B cell (primary cell): ENCODE measurements around the gene SEMA3G. TPM values are rescaled to one million over a fixed set of nuclear protein-coding genes. Genes with fewer than 3 reads are reported as not detected.

Experiments used
- ATAC-seq: fragments of 200-7000 bp; cut with Tn5 transposase; one replicate; pipeline ENCODE4 v1.10.0; 2021; ENCODE audit warnings: low read depth, mild to moderate bottlenecking, moderate number of reproducible peaks, moderate library complexity
- CTCF ChIA-PET: fragments of 350-600 bp; sonication (Branson Sonifier 250); formaldehyde crosslinking; loops from one replicate; lab custom pipeline; 2021; ENCODE audit warnings: antibody characterized with exemption, inconsistent platforms; lab: Charles Lee
- POLR2A ChIA-PET: fragments of 350-600 bp; sonication (Branson Sonifier 250); formaldehyde crosslinking; loops from one replicate; lab custom pipeline; 2021; ENCODE audit warnings: antibody characterized with exemption; lab: Charles Lee
- DNase-seq: peaks from one replicate; pipeline ENCODE4 v3.0.0; 2013
- H2AFZ ChIP-seq: 2 replicates; pipeline ENCODE4 v1.6.1; 2012; ENCODE audit warnings: mild to moderate bottlenecking, low read depth, low read length; ENCODE audit not compliant: insufficient read depth, poor library complexity, severe bottlenecking
- H3K27ac ChIP-seq, 2 donors: 1 replicate in 1 of 2; 2 replicates in 1 of 2; pipeline ENCODE4 v1.5.1; 2012 to 2013; ENCODE audit warnings: low read length in 2 of 2, mild to moderate bottlenecking in 2 of 2, moderate library complexity in 1 of 2
- H3K27me3 ChIP-seq, 4 experiments: fragments of 200-600 bp in 1 of 4; sonication (generic) in 1 of 4; replicated peaks in 1 of 4; 1 replicate in 2 of 4; 2 replicates in 2 of 4; pipeline versions ENCODE4 v1.6.1 to v1.7.0; 2013 to 2016; ENCODE audit warnings: low read length in 3 of 4, mild to moderate bottlenecking in 2 of 4, mixed read lengths in 1 of 4, moderate library complexity in 1 of 4; ENCODE audit not compliant: insufficient read depth in 4 of 4, control insufficient read depth in 3 of 4; ENCODE audit errors: control extremely low read depth in 1 of 4
- H3K36me3 ChIP-seq, 2 experiments: replicated peaks in 1 of 2; 1 replicate in 1 of 2; 2 replicates in 1 of 2; pipeline versions ENCODE4 v1.6.1 to v1.7.1; 2013; ENCODE audit warnings: low read length in 1 of 2; ENCODE audit not compliant: insufficient read depth in 2 of 2, control insufficient read depth in 1 of 2; ENCODE audit errors: control extremely low read depth in 1 of 2, extremely low read depth in 1 of 2
- H3K4me1 ChIP-seq, 2 donors: fragments of 200-600 bp in 1 of 2; sonication (generic) in 1 of 2; 1 replicate in 1 of 2; 2 replicates in 1 of 2; pipeline versions ENCODE4 v1.5.1 to v1.6.1; 2013 to 2017; ENCODE audit warnings: low read length in 2 of 2; ENCODE audit not compliant: control insufficient read depth in 2 of 2, insufficient read depth in 2 of 2
- H3K4me2 ChIP-seq: replicated peaks from 2 replicates; pipeline ENCODE3; 2012; ENCODE audit warnings: mild to moderate bottlenecking, low read depth, low read length; ENCODE audit not compliant: poor library complexity, severe bottlenecking
- H3K4me3 ChIP-seq, 5 experiments: fragments of 200-600 bp in 1 of 5; sonication (generic) in 1 of 5; 1 replicate in 3 of 5; 2 replicates in 2 of 5; pipeline versions ENCODE4 v1.5.1 to v1.7.0; 2011 to 2016; ENCODE audit warnings: low read length in 4 of 5, mild to moderate bottlenecking in 4 of 5, low read depth in 2 of 5, control low read depth in 1 of 5, moderate library complexity in 1 of 5; ENCODE audit not compliant: insufficient read depth in 1 of 5; ENCODE audit errors: control extremely low read depth in 1 of 5, extremely low read depth in 1 of 5
- H3K79me2 ChIP-seq: fragments of 200-600 bp; sonication (generic); one replicate; pipeline ENCODE4 v1.6.0; 2016; ENCODE audit warnings: low read length; ENCODE audit not compliant: control insufficient read depth, insufficient read depth
- H3K9ac ChIP-seq: fragments of 200-600 bp; sonication (generic); 2 replicates; pipeline ENCODE4 v1.6.1; 2017; ENCODE audit warnings: mild to moderate bottlenecking, low read length, moderate library complexity
- H3K9me3 ChIP-seq, 3 donors: one replicate each; pipeline versions ENCODE4 v1.6.1 to v1.7.1; 2013; ENCODE audit warnings: low read length in 2 of 3; ENCODE audit not compliant: control insufficient read depth in 2 of 3, insufficient read depth in 1 of 3; ENCODE audit errors: control extremely low read depth in 1 of 3
- H4K20me1 ChIP-seq: 2 replicates; pipeline ENCODE4 v1.6.0; 2012; ENCODE audit warnings: mild to moderate bottlenecking, low read length; ENCODE audit not compliant: insufficient read depth, control insufficient read depth, poor library complexity, severe bottlenecking
- H3K27ac Mint-ChIP-seq: one replicate; pipeline ENCODE4 v1.8.0; 2021; ENCODE audit warnings: mixed read lengths
- H3K27me3 Mint-ChIP-seq: one replicate; pipeline ENCODE4 v1.8.0; 2021; ENCODE audit warnings: mixed read lengths
- H3K4me1 Mint-ChIP-seq: one replicate; pipeline ENCODE4 v1.8.0; 2021; ENCODE audit warnings: mixed read lengths
- H3K4me3 Mint-ChIP-seq: one replicate; pipeline ENCODE4 v1.8.0; 2021; ENCODE audit warnings: mixed read lengths
- H3K9me3 Mint-ChIP-seq: one replicate; pipeline ENCODE4 v1.8.0; 2022; ENCODE audit warnings: mixed read lengths; ENCODE audit not compliant: insufficient read depth
- EZH2 ChIP-seq: IDR thresholded peaks from 2 replicates; pipeline ENCODE4 v1.6.1; 2012; ENCODE audit warnings: borderline replicate concordance, low read depth, mild to moderate bottlenecking, moderate library complexity, low read length; ENCODE audit not compliant: insufficient read depth, poor library complexity, severe bottlenecking
- WGBS: methylation state at CpG from one replicate; pipeline ENCODE4 v1.1.5; 2013; ENCODE audit warnings: missing lambda C conversion rate; ENCODE audit not compliant: insufficient coverage; 5-methylcytosine and 5-hydroxymethylcytosine counted together
- intact Hi-C: fragments of 100-400 bp; cut with micrococcal nuclease; formaldehyde crosslinking; loops from one replicate; pipeline ENCODE4 v1.10.0; 2022
- polyA plus RNA-seq: library from polyadenylated mRNA; depleted of rRNA; stranded (reverse); fragments of >200 nt; gene quantifications from 2 replicates; pipeline ENCODE4 v1.2.3, GENCODE V29; 2012
- total RNA-seq, 2 donors: library from RNA; stranded (reverse); fragments of 120-200 nt in 1 of 2; gene quantifications; 1 replicate in 1 of 2; 2 replicates in 1 of 2; pipeline versions ENCODE4 v1.2.3 to v1.2.4, GENCODE V29; 2013 to 2022
- TF ChIP-seq, protein P1 (sequence below): fragments of 200-600 bp; IDR thresholded peaks from one replicate; pipeline ENCODE4 v1.8.0; 2022; ENCODE audit warnings: antibody characterized with exemption, mild to moderate bottlenecking

SEMA3G gene
- total and polyA plus RNA-seq, 2 donors (not counting 1 experiment from before 2014, with no cell fraction given), result 0.10 to 0.42 TPM

- peak overlapping the region; percentile 86 for H3K4me2 ChIP-seq
- CTCF ChIA-PET, result interaction anchor here (5.1 kb wide), 1 partner anchor 9 kb away, joined by 23 read pairs; the partner anchor contains the start of gene SEMA3G
- no peaks in the 10 kb centered on the region for H3K27me3 ChIP-seq
- H3K9ac ChIP-seq, result peak overlapping the region; percentile 73
- DNase-seq (peak; percentile 37), ATAC-seq (no peak)
- peaks cover 38% of the 10 kb centered on the region for H3K4me1 Mint-ChIP-seq
- H4K20me1 ChIP-seq, result no peaks in the 10 kb centered on the region
- H3K4me1 ChIP-seq, result peaks cover 16 to 27% of the 10 kb centered on the region in 2 donors
- H3K9me3 Mint-ChIP-seq, result no peaks in the 10 kb centered on the region
- H3K79me2 ChIP-seq, result peaks cover 41% of the 10 kb centered on the region
- H3K4me3 ChIP-seq, result peak overlapping the region in 4 of 5 experiments; percentile 64 to 81 (median 76)
- H2AFZ ChIP-seq, result peak overlapping the region; percentile 97
- 27% methylated on average over 6 of the region's 13 CpGs for WGBS
- H3K27ac Mint-ChIP-seq, result peak overlapping the region; percentile 94
- intact Hi-C loops, result loop anchor here (5.0 kb wide), 2 partner anchors 229 to 231 kb away; partner anchors contain the start of genes GNL3, PBRM1 and TLR9
- H3K36me3 ChIP-seq, result peaks cover 1 to 18% of the 10 kb centered on the region in 2 experiments
- TF ChIP-seq, protein P1, sequence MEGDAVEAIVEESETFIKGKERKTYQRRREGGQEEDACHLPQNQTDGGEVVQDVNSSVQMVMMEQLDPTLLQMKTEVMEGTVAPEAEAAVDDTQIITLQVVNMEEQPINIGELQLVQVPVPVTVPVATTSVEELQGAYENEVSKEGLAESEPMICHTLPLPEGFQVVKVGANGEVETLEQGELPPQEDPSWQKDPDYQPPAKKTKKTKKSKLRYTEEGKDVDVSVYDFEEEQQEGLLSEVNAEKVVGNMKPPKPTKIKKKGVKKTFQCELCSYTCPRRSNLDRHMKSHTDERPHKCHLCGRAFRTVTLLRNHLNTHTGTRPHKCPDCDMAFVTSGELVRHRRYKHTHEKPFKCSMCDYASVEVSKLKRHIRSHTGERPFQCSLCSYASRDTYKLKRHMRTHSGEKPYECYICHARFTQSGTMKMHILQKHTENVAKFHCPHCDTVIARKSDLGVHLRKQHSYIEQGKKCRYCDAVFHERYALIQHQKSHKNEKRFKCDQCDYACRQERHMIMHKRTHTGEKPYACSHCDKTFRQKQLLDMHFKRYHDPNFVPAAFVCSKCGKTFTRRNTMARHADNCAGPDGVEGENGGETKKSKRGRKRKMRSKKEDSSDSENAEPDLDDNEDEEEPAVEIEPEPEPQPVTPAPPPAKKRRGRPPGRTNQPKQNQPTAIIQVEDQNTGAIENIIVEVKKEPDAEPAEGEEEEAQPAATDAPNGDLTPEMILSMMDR, result no peak
- TF ChIP-seq EZH2, result no peak
- POLR2A ChIA-PET, result no interaction called here
- H3K9me3 ChIP-seq, result no peaks in the 10 kb centered on the region
- H3K27me3 Mint-ChIP-seq, result no peaks in the 10 kb centered on the region
- H3K27ac ChIP-seq, result peak overlapping the region; percentile 79 to 92
- H3K4me3 Mint-ChIP-seq, result peak overlapping the region; percentile 88
Observed at GRCh38 chr3:52456169-52456799, 11.4 kb upstream of the SEMA3G start.
